HG03064 (cell line): ENCODE measurements around the gene MCM3.

Experiments used
- ATAC-seq: cut with Tn5 transposase; IDR thresholded peaks from one replicate; pipeline ENCODE4 v1.9.1; 2021; ENCODE audit warnings: low read depth; ENCODE audit not compliant: unreplicated experiment

MCM3 gene

GRCh38 chr6:52284460-52285176 lies at the start of gene MCM3:
Gene MCM3 (minus strand): TSS chr6:52284742. CDS start chr6:52284674, 68 bp downstream.
- peak; percentile 97 for ATAC-seq

GRCh38 chr6:52333840-52334200 lies 49.3 kb upstream of the MCM3 start:
- no peak for ATAC-seq

GRCh38 chr6:52331793-52332457 lies 47.4 kb upstream of the MCM3 start:
- ATAC-seq, result no peak

- ATAC-seq, result no peak
Observed at GRCh38 chr6:52330470-52330869, 45.9 kb upstream of the MCM3 start.

- ATAC-seq, result no peak
Observed at GRCh38 chr6:52328729-52329128, 44.2 kb upstream of the MCM3 start.

GRCh38 chr6:52328303-52328662 lies 43.7 kb upstream of the MCM3 start:
- no peak for ATAC-seq

- ATAC-seq, result no peak
Observed at GRCh38 chr6:52326540-52327364, 42.2 kb upstream of the MCM3 start.

GRCh38 chr6:52325695-52326471 lies 41.3 kb upstream of the MCM3 start:
- ATAC-seq, result no peak

- ATAC-seq, result no peak
Observed at GRCh38 chr6:52324189-52324588, 39.6 kb upstream of the MCM3 start.

GRCh38 chr6:52317841-52318581 lies 33.5 kb upstream of the MCM3 start:
- ATAC-seq, result peak; percentile 97

GRCh38 chr6:52317211-52317610 lies 32.7 kb upstream of the MCM3 start:
- ATAC-seq, result no peak

- ATAC-seq, result no peak
Observed at GRCh38 chr6:52314752-52315151, 30.2 kb upstream of the MCM3 start.

GRCh38 chr6:52312461-52312860 lies 27.9 kb upstream of the MCM3 start:
- no peak for ATAC-seq

- no peak for ATAC-seq
Observed at GRCh38 chr6:52310932-52311331, 26.4 kb upstream of the MCM3 start.

GRCh38 chr6:52307900-52308372 lies 23.4 kb upstream of the MCM3 start:
- ATAC-seq, result no peak

GRCh38 chr6:52306972-52307870 lies 22.7 kb upstream of the MCM3 start:
- ATAC-seq, result no peak

- ATAC-seq, result peak; percentile 53
Observed at GRCh38 chr6:52305948-52306767, 21.6 kb upstream of the MCM3 start.

GRCh38 chr6:52305411-52305810 lies 20.9 kb upstream of the MCM3 start:
- no peak for ATAC-seq
